Thyroid gland (tissue), 4 donors: ENCODE measurements around the gene FAM3A.

Experiments
- POLR2A ChIP-seq, 2 donors: fragments of 450-650 bp; IDR thresholded peaks; one replicate each; pipeline ENCODE4 v1.6.1; 2017; ENCODE audit warnings: antibody characterized with exemption in 2 of 2, mild to moderate bottlenecking in 2 of 2, moderate library complexity in 1 of 2
- TF ChIP-seq, protein P1 (sequence below), 6 experiments: fragments of 200-600 bp in 3 of 6; fragments of 450-650 bp in 3 of 6; sonication (generic) in 3 of 6; IDR thresholded peaks; one replicate each; pipeline ENCODE4 v1.5.1; 2016 to 2019; ENCODE audit warnings: antibody characterized with exemption in 6 of 6, mild to moderate bottlenecking in 2 of 6, inconsistent platforms in 1 of 6, moderate library complexity in 1 of 6

DNA sequence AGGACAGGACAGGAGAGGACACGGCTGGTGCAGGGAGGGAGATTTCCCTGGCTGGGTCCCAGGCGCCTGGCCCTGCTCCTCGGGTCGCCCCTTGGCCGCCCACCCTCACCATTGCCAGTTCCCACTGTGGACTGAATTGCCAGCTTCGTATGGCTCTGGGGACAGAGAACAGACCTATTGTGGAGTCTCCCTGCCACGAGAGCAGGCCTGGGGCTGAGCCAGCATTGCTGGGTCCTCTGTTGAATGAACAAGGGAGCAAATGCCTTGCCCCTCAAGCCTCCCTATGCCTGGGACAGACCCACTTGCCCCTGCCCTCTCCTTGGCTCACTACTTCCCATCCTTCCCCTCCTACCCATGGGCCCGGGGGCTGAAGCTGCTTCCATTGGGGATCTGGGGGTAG, 53.6 kb downstream of the FAM3A start:
- TF ChIP-seq, protein P1, sequence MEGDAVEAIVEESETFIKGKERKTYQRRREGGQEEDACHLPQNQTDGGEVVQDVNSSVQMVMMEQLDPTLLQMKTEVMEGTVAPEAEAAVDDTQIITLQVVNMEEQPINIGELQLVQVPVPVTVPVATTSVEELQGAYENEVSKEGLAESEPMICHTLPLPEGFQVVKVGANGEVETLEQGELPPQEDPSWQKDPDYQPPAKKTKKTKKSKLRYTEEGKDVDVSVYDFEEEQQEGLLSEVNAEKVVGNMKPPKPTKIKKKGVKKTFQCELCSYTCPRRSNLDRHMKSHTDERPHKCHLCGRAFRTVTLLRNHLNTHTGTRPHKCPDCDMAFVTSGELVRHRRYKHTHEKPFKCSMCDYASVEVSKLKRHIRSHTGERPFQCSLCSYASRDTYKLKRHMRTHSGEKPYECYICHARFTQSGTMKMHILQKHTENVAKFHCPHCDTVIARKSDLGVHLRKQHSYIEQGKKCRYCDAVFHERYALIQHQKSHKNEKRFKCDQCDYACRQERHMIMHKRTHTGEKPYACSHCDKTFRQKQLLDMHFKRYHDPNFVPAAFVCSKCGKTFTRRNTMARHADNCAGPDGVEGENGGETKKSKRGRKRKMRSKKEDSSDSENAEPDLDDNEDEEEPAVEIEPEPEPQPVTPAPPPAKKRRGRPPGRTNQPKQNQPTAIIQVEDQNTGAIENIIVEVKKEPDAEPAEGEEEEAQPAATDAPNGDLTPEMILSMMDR (IDR thresholded peaks at IDR 0.05), result no peak
- no peak for TF ChIP-seq POLR2A (IDR thresholded peaks at IDR 0.05)
